Spleen (tissue), 11 donors: ENCODE measurements around the gene PRKAG3. TPM values are rescaled to one million over a fixed set of nuclear protein-coding genes. Genes with fewer than 3 reads are reported as not detected.

Experiments used
- DNase-seq: peaks from one replicate; pipeline ENCODE4 v3.0.0-alpha.2; 2020
- H3K27ac ChIP-seq, 8 donors: fragments of 200-600 bp; sonication (generic) in 7 of 8; 1 replicate in 4 of 8; 2 replicates in 4 of 8; pipeline versions ENCODE4 v1.5.0 to v1.8.0; 2016 to 2021; ENCODE audit warnings: inconsistent platforms in 4 of 8, mild to moderate bottlenecking in 4 of 8, moderate library complexity in 1 of 8
- H3K27me3 ChIP-seq, 7 donors: fragments of 200-600 bp; sonication (generic) in 6 of 7; replicated peaks in 1 of 7; 1 replicate in 4 of 7; 2 replicates in 3 of 7; pipeline versions ENCODE4 v1.5.0 to v1.8.0; 2016 to 2021; ENCODE audit warnings: inconsistent platforms in 3 of 7, mild to moderate bottlenecking in 1 of 7
- H3K36me3 ChIP-seq, 6 donors: fragments of 200-600 bp; sonication (generic) in 5 of 6; 1 replicate in 4 of 6; 2 replicates in 2 of 6; pipeline versions ENCODE4 v1.5.0 to v1.8.0; 2016 to 2021; ENCODE audit warnings: inconsistent platforms in 2 of 6
- H3K4me1 ChIP-seq, 6 donors: fragments of 200-600 bp; sonication (generic) in 5 of 6; 1 replicate in 3 of 6; 2 replicates in 3 of 6; pipeline versions ENCODE4 v1.5.0 to v1.8.0; 2016 to 2021; ENCODE audit warnings: inconsistent platforms in 3 of 6
- H3K4me3 ChIP-seq, 8 donors: fragments of 200-600 bp; sonication (generic) in 7 of 8; 1 replicate in 4 of 8; 2 replicates in 4 of 8; pipeline versions ENCODE4 v1.5.0 to v1.8.0; 2016 to 2021; ENCODE audit warnings: inconsistent platforms in 4 of 8, mild to moderate bottlenecking in 4 of 8, moderate library complexity in 2 of 8
- H3K9me3 ChIP-seq, 8 donors: fragments of 200-600 bp; sonication (generic) in 7 of 8; 1 replicate in 4 of 8; 2 replicates in 4 of 8; pipeline versions ENCODE4 v1.5.0 to v1.8.0; 2016 to 2021; ENCODE audit warnings: inconsistent platforms in 4 of 8
- POLR2A ChIP-seq, 3 donors: fragments of 450-650 bp; IDR thresholded peaks; one replicate each; pipeline ENCODE4 v1.5.1; 2017; ENCODE audit warnings: antibody characterized with exemption in 3 of 3, mild to moderate bottlenecking in 1 of 3
- POLR2AphosphoS5 ChIP-seq, 3 donors: sonication (generic); formaldehyde crosslinking; IDR thresholded peaks; one replicate each; pipeline ENCODE4 v1.5.1; 2017; ENCODE audit warnings: antibody characterized with exemption in 3 of 3
- WGBS, 5 donors: extraction: QIAGEN DNeasy Blood & Tissue Kit in 3 of 5; methylation state at CpG; one replicate each; pipeline versions ENCODE4 v1.1.5 to v1.1.7; 2013 to 2018; 5-methylcytosine and 5-hydroxymethylcytosine counted together
- intact Hi-C: fragments of 100-400 bp; cut with DNase I; formaldehyde crosslinking; loops from one replicate; pipeline ENCODE4 v1.15.0; 2023; ENCODE audit warnings: low total_unique reads
- polyA plus RNA-seq, 3 donors: library from polyadenylated mRNA; stranded (reverse); fragments of 200-250 nt; gene quantifications; one replicate each; pipeline ENCODE4 v1.2.1, GENCODE V29; 2013
- total RNA-seq, 7 donors: library from RNA; depleted of rRNA in 3 of 7; stranded (reverse); fragments of >200 nt in 3 of 7; fragmentation: NEBNext Ultra II Directional in 4 of 7; extraction: Animal tissue kit (Norgen Biotek cat#: 25700) in 4 of 7; gene quantifications; one replicate each; pipeline versions ENCODE4 v1.1.0 to v1.2.1, GENCODE V29; 2016 to 2021
- TF ChIP-seq, protein P1 (sequence below), 11 experiments: fragments of 200-600 bp in 7 of 11; fragments of 450-650 bp in 4 of 11; sonication (generic) in 4 of 11; IDR thresholded peaks in 8 of 11; conservative IDR thresholded peaks in 3 of 11; 1 replicate in 7 of 11; 2 replicates in 4 of 11; pipeline versions ENCODE4 v1.4.0 to v1.8.0; 2016 to 2021; ENCODE audit warnings: antibody characterized with exemption in 11 of 11, inconsistent platforms in 4 of 11, mild to moderate bottlenecking in 1 of 11
- donor health status: healthy with polysubstance abuse.
- donor health status: DM: no; HTN: no; CAD: no; lungs with moderate emphysema.
- donor health status: DM: no; HTN: no; CAD: no.
- donor health status: Bipolar disorder and iron deficiency.
- donor health status: healthy.
- donor health status: DM: no; HTN: no; CAD: no.
- donor health status: DM: yes; HTN: yes; CAD: no.

PRKAG3 gene
- total and polyA plus RNA-seq, 10 donors = not detected

GRCh38 chr2:218812861-218813260 is 18.7 kb downstream of the PRKAG3 start:
- no peaks in the 10 kb centered on the region for H3K4me1 ChIP-seq
- 80 to 95% (median 85%) methylated on average over 4 to 5 of the region's 5 CpGs for WGBS, 5 donors
- peaks cover 0 to 50% (median 4%) of the 10 kb centered on the region in 6 donors for H3K36me3 ChIP-seq
- H3K27me3 ChIP-seq = peaks cover 0 to 14% (median 0%) of the 10 kb centered on the region in 7 donors
- no peaks in the 10 kb centered on the region for H3K9me3 ChIP-seq
- H3K27ac ChIP-seq = no peak overlapping the region
- DNase-seq = no peak
- intact Hi-C loops = no loop called here
- H3K4me3 ChIP-seq = no peak overlapping the region
- TF ChIP-seq POLR2A (IDR thresholded peaks at IDR 0.05) (no peak), POLR2AphosphoS5 (IDR thresholded peaks at IDR 0.05) (no peak)
- TF ChIP-seq, protein P1, sequence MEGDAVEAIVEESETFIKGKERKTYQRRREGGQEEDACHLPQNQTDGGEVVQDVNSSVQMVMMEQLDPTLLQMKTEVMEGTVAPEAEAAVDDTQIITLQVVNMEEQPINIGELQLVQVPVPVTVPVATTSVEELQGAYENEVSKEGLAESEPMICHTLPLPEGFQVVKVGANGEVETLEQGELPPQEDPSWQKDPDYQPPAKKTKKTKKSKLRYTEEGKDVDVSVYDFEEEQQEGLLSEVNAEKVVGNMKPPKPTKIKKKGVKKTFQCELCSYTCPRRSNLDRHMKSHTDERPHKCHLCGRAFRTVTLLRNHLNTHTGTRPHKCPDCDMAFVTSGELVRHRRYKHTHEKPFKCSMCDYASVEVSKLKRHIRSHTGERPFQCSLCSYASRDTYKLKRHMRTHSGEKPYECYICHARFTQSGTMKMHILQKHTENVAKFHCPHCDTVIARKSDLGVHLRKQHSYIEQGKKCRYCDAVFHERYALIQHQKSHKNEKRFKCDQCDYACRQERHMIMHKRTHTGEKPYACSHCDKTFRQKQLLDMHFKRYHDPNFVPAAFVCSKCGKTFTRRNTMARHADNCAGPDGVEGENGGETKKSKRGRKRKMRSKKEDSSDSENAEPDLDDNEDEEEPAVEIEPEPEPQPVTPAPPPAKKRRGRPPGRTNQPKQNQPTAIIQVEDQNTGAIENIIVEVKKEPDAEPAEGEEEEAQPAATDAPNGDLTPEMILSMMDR (IDR thresholded peaks at IDR 0.05 in 8 of 11, conservative IDR thresholded peaks at IDR 0.05 in 3 of 11) = no peak

GRCh38 chr2:218812096-218812815 is 19.3 kb downstream of the PRKAG3 start:
- no peak for DNase-seq
- H3K4me1 ChIP-seq = no peaks in the 10 kb centered on the region
- intact Hi-C loops = no loop called here
- H3K9me3 ChIP-seq = no peaks in the 10 kb centered on the region
- WGBS, 5 donors = 89 to 95% (median 92%) methylated on average over 21 of the region's 21 CpGs
- no peak overlapping the region for H3K27ac ChIP-seq
- no peak overlapping the region for H3K4me3 ChIP-seq
- no peak for TF ChIP-seq POLR2AphosphoS5 (IDR thresholded peaks at IDR 0.05)
- TF ChIP-seq, protein P1 (IDR thresholded peaks at IDR 0.05 in 8 of 11, conservative IDR thresholded peaks at IDR 0.05 in 3 of 11) = no peak
- TF ChIP-seq POLR2A (IDR thresholded peaks at IDR 0.05) = no peak
- H3K36me3 ChIP-seq = peaks cover 0 to 47% (median 4%) of the 10 kb centered on the region in 6 donors
- peaks cover 0 to 14% (median 0%) of the 10 kb centered on the region in 7 donors for H3K27me3 ChIP-seq

DNA sequence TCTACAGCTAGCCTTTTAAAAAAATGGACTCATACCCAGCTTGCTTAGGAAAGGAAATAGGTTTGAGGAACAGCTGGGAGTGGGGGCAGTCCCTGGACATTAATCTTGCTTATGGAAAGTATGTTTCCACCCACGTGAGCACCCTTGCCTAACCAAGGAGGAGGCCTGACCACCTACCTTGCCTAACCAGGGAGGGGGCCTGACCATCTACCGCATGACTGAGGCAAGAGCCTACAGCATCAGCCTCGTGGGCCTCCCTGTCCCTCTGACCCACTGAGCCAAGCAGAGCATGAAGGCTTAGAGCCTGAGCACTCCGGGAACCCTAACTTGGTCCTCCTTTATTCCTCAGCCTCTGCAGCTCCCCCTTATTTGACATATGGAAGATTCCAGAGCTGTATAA is 20.2 kb downstream of the PRKAG3 start:
- Histone ChIP-seq H3K36me3 (peaks cover 0 to 42% (median 4%) of the 10 kb centered on the region in 6 donors), H3K27ac (no peak overlapping the region), H3K4me3 (no peak overlapping the region), H3K27me3 (peaks cover 0 to 17% (median 0%) of the 10 kb centered on the region in 7 donors), H3K9me3 (no peaks in the 10 kb centered on the region), H3K4me1 (peaks cover 0 to 8% (median under 1%) of the 10 kb centered on the region in 6 donors)
- DNase-seq = no peak
- TF ChIP-seq POLR2AphosphoS5 (IDR thresholded peaks at IDR 0.05) (no peak), POLR2A (IDR thresholded peaks at IDR 0.05) (no peak)
- TF ChIP-seq, protein P1 (IDR thresholded peaks at IDR 0.05 in 8 of 11, conservative IDR thresholded peaks at IDR 0.05 in 3 of 11) = no peak
- 40 to 61% (median 54%) methylated on average over 4 of the region's 4 CpGs for WGBS, 5 donors
- intact Hi-C loops = no loop called here

GRCh38 chr2:218810256-218810655 is 21.3 kb downstream of the PRKAG3 start:
- peaks cover 0 to 1% (median 0%) of the 10 kb centered on the region in 8 donors for H3K9me3 ChIP-seq
- peaks cover 0 to 18% (median 5%) of the 10 kb centered on the region in 6 donors for H3K4me1 ChIP-seq
- 50 to 75% (median 68%) methylated on average over 2 of the region's 2 CpGs for WGBS, 5 donors
- H3K36me3 ChIP-seq = peaks cover 0 to 33% (median 4%) of the 10 kb centered on the region in 6 donors
- peaks cover 0 to 24% (median 0%) of the 10 kb centered on the region in 7 donors for H3K27me3 ChIP-seq
- no peak overlapping the region for H3K27ac ChIP-seq
- intact Hi-C loops = no loop called here
- no peak for DNase-seq
- TF ChIP-seq POLR2A (IDR thresholded peaks at IDR 0.05) (no peak), POLR2AphosphoS5 (IDR thresholded peaks at IDR 0.05) (no peak)
- TF ChIP-seq, protein P1 (IDR thresholded peaks at IDR 0.05 in 8 of 11, conservative IDR thresholded peaks at IDR 0.05 in 3 of 11) = no peak
- H3K4me3 ChIP-seq = no peak overlapping the region
